ENCODE results near the gene MYMX. TPM values are rescaled to one million over a fixed set of nuclear protein-coding genes. Genes with fewer than 3 reads are reported as not detected.

Gene MYMX
- total and polyA plus RNA-seq, 2 experiments from 2014 or later, result 1.0 TPM; not detected in 1

DNA sequence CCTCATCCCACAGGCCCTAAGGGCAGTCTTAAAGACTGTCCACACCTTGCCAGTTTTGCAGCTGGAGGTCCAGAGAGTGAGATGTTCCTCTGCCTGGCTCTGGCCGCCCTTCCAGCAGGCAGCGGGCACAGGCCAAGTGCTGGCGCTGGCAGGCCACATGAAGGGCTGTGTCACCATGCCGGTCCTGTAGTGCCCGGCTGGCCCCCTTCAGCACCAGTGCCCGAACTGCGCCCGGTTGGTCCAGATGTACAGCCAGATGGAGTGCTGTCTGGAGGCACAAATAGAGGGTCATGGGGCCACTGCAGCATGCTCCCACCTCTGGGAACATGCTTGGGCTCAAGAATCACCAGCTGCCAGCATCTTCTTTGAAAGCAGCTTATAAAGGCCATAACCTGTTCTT is 44.9 kb downstream of the MYMX start:
- TF ChIP-seq, protein P1, sequence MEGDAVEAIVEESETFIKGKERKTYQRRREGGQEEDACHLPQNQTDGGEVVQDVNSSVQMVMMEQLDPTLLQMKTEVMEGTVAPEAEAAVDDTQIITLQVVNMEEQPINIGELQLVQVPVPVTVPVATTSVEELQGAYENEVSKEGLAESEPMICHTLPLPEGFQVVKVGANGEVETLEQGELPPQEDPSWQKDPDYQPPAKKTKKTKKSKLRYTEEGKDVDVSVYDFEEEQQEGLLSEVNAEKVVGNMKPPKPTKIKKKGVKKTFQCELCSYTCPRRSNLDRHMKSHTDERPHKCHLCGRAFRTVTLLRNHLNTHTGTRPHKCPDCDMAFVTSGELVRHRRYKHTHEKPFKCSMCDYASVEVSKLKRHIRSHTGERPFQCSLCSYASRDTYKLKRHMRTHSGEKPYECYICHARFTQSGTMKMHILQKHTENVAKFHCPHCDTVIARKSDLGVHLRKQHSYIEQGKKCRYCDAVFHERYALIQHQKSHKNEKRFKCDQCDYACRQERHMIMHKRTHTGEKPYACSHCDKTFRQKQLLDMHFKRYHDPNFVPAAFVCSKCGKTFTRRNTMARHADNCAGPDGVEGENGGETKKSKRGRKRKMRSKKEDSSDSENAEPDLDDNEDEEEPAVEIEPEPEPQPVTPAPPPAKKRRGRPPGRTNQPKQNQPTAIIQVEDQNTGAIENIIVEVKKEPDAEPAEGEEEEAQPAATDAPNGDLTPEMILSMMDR (IDR thresholded peaks at IDR 0.05; ENCODE audit: low read depth, low read length), result no peak
- Histone ChIP-seq H3K9me3 (ENCODE audit: low read depth) (no peaks in the 10 kb centered on the region), H3K27me3 (no peaks in the 10 kb centered on the region), H3K36me3 (no peaks in the 10 kb centered on the region), H3K27ac (no peak overlapping the region), H3K4me3 (no peak overlapping the region), H3K4me1 (ENCODE audit: low read depth) (peaks cover 3% of the 10 kb centered on the region)
- no peak for DNase-seq (ENCODE audit: low read depth in 1 of 2, low spot score in 1 of 2)

DNA sequence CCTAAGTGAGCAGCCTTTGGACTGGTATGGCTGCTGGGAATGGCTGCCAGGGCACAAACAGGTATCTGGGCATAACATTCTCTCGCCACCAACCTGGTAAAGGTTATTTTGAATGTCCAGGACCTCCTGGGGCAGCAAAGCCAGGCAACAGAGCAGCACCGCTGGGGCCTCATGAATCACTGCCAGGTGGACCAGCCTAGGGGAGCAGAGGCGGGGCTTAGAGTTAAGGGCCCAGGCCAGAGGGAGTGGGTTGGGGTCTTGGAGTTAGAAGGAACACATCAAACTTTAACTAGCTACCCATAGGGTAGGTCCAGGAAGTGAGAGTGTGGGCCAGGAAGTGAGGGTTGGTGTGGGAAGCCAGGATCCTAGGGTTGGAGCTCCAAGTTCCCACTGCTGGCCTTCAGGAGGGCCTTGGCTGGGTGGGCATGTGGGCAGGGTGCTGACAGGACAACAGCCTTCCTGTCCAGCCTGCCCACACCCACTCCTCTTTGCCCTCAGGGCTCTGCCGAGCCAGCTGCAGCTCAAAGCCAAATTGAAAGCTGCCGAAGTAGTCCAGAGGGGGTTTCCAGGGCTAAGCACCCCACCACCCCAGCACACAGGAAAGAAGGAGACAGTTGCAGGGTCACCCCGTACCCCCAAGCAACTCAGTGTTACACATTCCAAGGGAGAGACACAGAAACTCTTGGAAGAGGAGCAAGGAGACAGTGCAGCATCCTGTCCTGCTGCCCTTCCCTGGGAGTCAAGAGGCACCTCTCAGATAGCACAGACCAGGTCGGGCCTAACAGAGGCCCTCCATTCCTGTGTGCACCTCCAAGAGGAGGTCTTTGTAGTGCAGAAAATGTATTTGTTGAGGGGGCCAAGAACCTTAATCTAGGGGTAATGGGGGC is 46.0 kb downstream of the MYMX start:
- H3K36me3 ChIP-seq, result no peaks in the 10 kb centered on the region
- DNase-seq (ENCODE audit: low read depth in 1 of 2, low spot score in 1 of 2), result no peak
- H3K9me3 ChIP-seq (ENCODE audit: low read depth), result no peaks in the 10 kb centered on the region
- TF ChIP-seq, protein P1 (IDR thresholded peaks at IDR 0.05; ENCODE audit: low read depth, low read length), result no peak
- peaks cover 3% of the 10 kb centered on the region for H3K4me1 ChIP-seq (ENCODE audit: low read depth)
- no peak overlapping the region for H3K4me3 ChIP-seq
- H3K27ac ChIP-seq, result no peak overlapping the region
- no peaks in the 10 kb centered on the region for H3K27me3 ChIP-seq

DNA sequence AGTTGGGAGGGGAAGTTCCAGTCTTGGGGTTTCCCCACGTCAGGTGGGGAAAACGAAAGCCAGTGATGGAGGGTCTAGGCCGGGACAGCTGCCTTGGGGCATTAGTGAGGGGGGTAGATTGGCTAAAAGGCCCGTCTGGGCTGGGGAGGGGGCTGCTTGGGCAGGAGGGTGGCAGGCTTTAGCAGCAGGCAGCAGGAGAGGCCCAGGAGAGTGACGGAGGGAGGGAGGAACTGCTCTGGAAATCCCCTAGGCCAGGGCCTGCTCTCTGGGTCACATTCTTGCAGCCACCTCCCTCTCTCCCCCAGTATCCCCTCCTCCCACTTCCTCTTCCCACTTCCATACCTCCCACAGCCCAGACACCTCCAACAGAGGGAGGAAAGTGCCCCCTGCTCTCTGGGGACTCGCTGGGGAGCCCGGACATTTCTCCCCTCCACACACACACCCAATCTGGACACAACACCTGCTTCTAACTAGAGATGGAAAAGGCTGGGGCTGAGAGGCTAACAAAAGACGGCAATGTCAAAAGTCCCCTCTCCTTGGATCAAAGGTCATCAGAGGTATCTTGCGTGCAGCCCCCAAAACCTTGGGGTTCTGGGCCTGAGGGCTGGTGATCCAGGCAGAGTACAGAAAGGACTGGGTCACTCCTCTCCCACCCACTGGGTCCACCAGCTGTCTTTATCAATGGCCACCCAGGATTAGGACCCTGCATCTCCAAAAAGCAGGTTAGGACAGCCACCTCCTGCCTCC is 46.8 kb downstream of the MYMX start:
- H3K9me3 ChIP-seq (ENCODE audit: low read depth), result no peaks in the 10 kb centered on the region
- TF ChIP-seq, protein P1 (IDR thresholded peaks at IDR 0.05; ENCODE audit: low read depth, low read length), result no peak
- H3K4me3 ChIP-seq, result no peak overlapping the region
- peaks cover 3% of the 10 kb centered on the region for H3K27me3 ChIP-seq
- H3K36me3 ChIP-seq, result no peaks in the 10 kb centered on the region
- no peak overlapping the region for H3K27ac ChIP-seq
- DNase-seq (ENCODE audit: low read depth in 1 of 2, low spot score in 1 of 2), result peak in 1 of 2 donors; percentile 43
- peaks cover 6% of the 10 kb centered on the region for H3K4me1 ChIP-seq (ENCODE audit: low read depth)

DNA sequence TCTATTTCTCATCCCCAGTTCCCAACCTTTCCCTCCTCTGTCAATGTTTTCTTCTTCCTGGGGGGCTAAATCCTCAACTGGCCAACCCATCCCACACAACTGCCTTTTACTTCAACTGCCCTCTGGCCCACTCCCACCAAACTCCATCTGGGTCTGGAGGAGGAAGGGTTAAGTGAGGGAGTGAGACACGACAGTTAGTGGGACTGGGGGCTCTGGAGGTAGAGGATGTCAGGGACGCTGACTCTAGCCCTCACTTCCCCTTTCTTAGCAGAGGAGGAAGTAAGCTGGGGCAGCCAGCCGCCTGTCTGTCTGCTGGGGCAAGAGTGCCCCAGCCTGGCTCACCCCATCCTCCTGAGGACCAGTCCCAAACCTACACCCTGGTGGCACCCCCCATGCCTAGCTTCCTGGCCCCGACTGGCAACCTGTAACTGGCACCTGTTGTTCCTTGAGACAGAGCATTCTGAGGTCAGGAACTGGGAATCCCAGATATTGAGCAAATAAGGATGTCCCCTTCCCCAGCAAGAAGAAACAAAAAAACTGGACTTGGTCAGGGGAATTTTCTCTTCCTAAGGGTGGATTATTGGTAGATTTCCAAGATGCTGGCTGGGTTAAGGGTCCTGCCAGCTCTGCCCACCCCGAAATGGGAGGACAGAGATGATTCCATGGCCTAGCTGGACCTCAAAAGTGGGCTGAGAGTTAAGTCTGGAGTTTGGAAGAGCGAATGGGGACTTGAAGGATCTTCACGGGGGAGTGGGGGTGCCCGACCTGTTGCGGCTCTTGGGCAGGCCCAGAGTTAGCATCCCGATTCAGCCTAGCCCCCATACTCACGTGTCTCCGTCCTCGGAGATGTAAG is 47.7 kb downstream of the MYMX start:
- TF ChIP-seq, protein P1 (IDR thresholded peaks at IDR 0.05; ENCODE audit: low read depth, low read length), result no peak
- H3K27ac ChIP-seq, result no peak overlapping the region
- DNase-seq (ENCODE audit: low read depth in 1 of 2, low spot score in 1 of 2), result no peak
- peaks cover 11% of the 10 kb centered on the region for H3K27me3 ChIP-seq
- no peaks in the 10 kb centered on the region for H3K36me3 ChIP-seq
- peaks cover 6% of the 10 kb centered on the region for H3K4me1 ChIP-seq (ENCODE audit: low read depth)
- no peaks in the 10 kb centered on the region for H3K9me3 ChIP-seq (ENCODE audit: low read depth)
- H3K4me3 ChIP-seq, result peak overlapping the region; percentile 44

All from cardiac muscle cell (in vitro differentiated cells and primary cell).